ENCODE data around the gene CDC45. TPM values are rescaled to one million over a fixed set of nuclear protein-coding genes. Genes with fewer than 3 reads are reported as not detected.
"Not testable (repeated sequence)": the region's sequence is repeated elsewhere in the genome, so short reads cannot be mapped to it uniquely, and the experiment has no call there.

The CDC45 gene
- total RNA-seq, 1 donor from 2014 or later: 3.1 TPM

DNA sequence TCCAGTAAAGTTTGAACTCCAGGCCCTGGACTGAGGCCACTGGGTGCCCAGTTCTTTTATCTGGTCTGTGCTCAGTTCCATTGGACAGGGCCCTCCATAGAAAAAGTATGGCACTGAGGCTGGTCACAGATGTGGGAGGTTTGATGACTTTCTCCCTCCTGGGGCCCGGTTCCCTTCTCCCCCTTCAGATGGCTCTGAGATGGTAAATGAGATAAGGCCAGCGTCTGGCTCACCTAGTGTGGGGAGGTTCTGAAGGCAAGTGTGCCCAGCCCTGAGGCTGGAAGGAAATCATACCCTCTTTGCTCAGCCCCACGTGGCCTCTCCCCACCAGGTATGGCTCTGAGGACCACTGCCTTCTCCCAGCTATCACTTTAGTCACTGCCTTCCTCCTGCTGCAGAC lies 45.9 kb downstream of the CDC45 start:
- peak overlapping the region; percentile 81 for H3K27ac ChIP-seq (ENCODE audit: low read depth, low read length)
- no peak overlapping the region for H3K9ac ChIP-seq (ENCODE audit: low read depth in 1 of 3, low read length in 3 of 3)
- no peaks in the 10 kb centered on the region for H3K9me3 ChIP-seq (ENCODE audit: control insufficient read depth in 3 of 3, low read length in 3 of 3)
- H3K4me3 ChIP-seq (ENCODE audit: low read length in 3 of 3): no peak overlapping the region
- H3K36me3 ChIP-seq (ENCODE audit: control insufficient read depth in 3 of 3, insufficient read depth in 3 of 3, low read length in 3 of 3): no peaks in the 10 kb centered on the region
- H3K4me1 ChIP-seq (ENCODE audit: control insufficient read depth in 3 of 3, insufficient read depth in 3 of 3, low read length in 3 of 3): peaks cover 17 to 37% (median 35%) of the 10 kb centered on the region in 3 donors
- peaks cover 29 to 48% (median 39%) of the 10 kb centered on the region in 3 donors for H3K27me3 ChIP-seq (ENCODE audit: control insufficient read depth in 3 of 3, insufficient read depth in 3 of 3, low read length in 3 of 3)

DNA sequence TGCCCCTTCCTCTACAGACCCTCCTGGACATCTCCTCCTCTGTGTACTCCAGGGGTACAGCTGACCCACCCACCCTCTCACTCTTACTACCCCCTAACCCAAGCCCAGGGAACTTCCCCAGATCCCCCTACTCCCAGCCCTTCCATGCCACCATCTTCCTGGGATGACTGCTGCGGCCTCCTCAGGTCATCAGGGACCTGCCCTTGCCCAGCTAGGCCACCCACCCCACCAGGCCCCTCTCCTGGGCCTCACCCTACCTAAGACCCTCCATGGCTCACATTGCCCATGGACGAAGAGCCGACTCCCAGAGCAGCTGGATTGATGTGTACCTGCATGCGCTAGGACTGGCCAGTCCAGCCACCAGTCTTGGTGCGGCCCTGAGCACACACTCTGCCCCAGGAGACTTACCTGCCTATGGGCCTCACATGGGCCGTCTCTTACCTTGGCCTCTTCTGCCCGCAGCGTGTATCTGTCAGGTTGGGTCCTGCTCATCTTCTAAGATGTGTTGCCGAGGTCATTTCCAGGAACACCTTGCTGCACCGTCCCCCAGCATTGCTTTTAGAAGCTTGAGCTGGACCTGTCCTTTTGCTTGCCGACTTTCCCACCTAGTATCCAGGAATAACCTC lies 46.5 kb downstream of the CDC45 start:
- H3K27me3 ChIP-seq (ENCODE audit: control insufficient read depth in 3 of 3, insufficient read depth in 3 of 3, low read length in 3 of 3): peaks cover 29 to 48% (median 42%) of the 10 kb centered on the region in 3 donors
- peaks cover 17 to 37% (median 35%) of the 10 kb centered on the region in 3 donors for H3K4me1 ChIP-seq (ENCODE audit: control insufficient read depth in 3 of 3, insufficient read depth in 3 of 3, low read length in 3 of 3)

DNA sequence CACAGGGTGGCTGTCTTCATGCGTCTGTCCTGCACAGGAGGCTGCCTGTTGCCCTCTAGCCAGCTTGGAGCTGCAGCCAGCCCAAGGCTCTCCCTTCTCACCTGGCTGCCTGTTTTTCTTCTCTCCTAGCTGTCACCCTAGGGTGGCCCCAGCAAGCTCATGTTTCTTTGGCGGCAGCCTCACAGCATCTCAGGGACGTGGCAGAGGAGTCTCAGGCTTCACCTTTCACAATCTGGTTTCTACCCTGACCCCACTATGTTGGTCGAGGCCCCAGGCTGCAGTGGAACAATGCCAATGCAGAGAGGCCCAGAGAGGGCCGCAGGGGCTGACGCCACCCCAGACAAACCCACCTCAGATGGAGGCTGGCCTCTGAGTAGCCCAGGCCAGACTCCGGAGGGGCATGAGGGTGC lies 47.0 kb downstream of the CDC45 start:
- peaks cover 29 to 44% (median 41%) of the 10 kb centered on the region in 3 donors for H3K27me3 ChIP-seq (ENCODE audit: control insufficient read depth in 3 of 3, insufficient read depth in 3 of 3, low read length in 3 of 3)
- H3K4me1 ChIP-seq (ENCODE audit: control insufficient read depth in 3 of 3, insufficient read depth in 3 of 3, low read length in 3 of 3): peaks cover 17 to 37% (median 35%) of the 10 kb centered on the region in 3 donors
- H3K27ac ChIP-seq (ENCODE audit: low read depth, low read length): no peak overlapping the region
- no peaks in the 10 kb centered on the region for H3K36me3 ChIP-seq (ENCODE audit: control insufficient read depth in 3 of 3, insufficient read depth in 3 of 3, low read length in 3 of 3)
- no peak overlapping the region for H3K4me3 ChIP-seq (ENCODE audit: low read length in 3 of 3)
- H3K9ac ChIP-seq (ENCODE audit: low read depth in 1 of 3, low read length in 3 of 3): peak overlapping the region in 1 of 3 donors; percentile 33
- no peaks in the 10 kb centered on the region for H3K9me3 ChIP-seq (ENCODE audit: control insufficient read depth in 3 of 3, low read length in 3 of 3)

More for the DNA sequence above, 46.5 kb downstream of the CDC45 start:
- Histone ChIP-seq H3K4me3 (ENCODE audit: low read length in 3 of 3) (no peak overlapping the region), H3K36me3 (ENCODE audit: control insufficient read depth in 3 of 3, insufficient read depth in 3 of 3, low read length in 3 of 3) (no peaks in the 10 kb centered on the region), H3K27ac (ENCODE audit: low read depth, low read length) (peak overlapping the region; percentile 81), H3K9ac (ENCODE audit: low read depth in 1 of 3, low read length in 3 of 3) (no peak overlapping the region), H3K9me3 (ENCODE audit: control insufficient read depth in 3 of 3, low read length in 3 of 3) (no peaks in the 10 kb centered on the region)

DNA sequence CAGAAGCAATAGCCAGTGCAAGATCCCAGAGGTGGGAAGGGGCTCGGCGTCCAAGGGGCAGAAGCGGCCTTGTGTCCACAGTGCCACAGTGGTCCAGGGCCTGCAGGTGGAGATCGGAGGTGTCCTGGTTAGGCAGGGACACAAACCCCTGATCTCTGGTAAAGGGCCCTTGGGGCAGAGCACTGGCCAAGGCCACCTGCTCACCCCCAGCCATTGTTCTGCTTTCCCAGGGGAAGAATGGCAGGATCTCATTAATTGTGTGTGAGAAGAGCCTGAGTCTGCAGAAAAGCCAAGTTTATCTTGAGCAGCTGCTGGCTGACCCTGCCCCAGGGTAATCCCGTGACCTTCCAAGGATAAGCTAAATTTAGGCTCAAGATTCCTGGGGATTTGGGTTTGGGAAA lies 47.6 kb downstream of the CDC45 start:
- H3K36me3 ChIP-seq (ENCODE audit: control insufficient read depth in 3 of 3, insufficient read depth in 3 of 3, low read length in 3 of 3): no peaks in the 10 kb centered on the region
- peak overlapping the region in 2 of 3 donors; percentile 2 to 33 for H3K9ac ChIP-seq (ENCODE audit: low read depth in 1 of 3, low read length in 3 of 3)
- H3K9me3 ChIP-seq (ENCODE audit: control insufficient read depth in 3 of 3, low read length in 3 of 3): no peaks in the 10 kb centered on the region
- H3K4me1 ChIP-seq (ENCODE audit: control insufficient read depth in 3 of 3, insufficient read depth in 3 of 3, low read length in 3 of 3): peaks cover 17 to 37% (median 35%) of the 10 kb centered on the region in 3 donors
- no peak overlapping the region for H3K27ac ChIP-seq (ENCODE audit: low read depth, low read length)
- peaks cover 29 to 38% (median 34%) of the 10 kb centered on the region in 3 donors for H3K27me3 ChIP-seq (ENCODE audit: control insufficient read depth in 3 of 3, insufficient read depth in 3 of 3, low read length in 3 of 3)
- H3K4me3 ChIP-seq (ENCODE audit: low read length in 3 of 3): no peak overlapping the region

DNA sequence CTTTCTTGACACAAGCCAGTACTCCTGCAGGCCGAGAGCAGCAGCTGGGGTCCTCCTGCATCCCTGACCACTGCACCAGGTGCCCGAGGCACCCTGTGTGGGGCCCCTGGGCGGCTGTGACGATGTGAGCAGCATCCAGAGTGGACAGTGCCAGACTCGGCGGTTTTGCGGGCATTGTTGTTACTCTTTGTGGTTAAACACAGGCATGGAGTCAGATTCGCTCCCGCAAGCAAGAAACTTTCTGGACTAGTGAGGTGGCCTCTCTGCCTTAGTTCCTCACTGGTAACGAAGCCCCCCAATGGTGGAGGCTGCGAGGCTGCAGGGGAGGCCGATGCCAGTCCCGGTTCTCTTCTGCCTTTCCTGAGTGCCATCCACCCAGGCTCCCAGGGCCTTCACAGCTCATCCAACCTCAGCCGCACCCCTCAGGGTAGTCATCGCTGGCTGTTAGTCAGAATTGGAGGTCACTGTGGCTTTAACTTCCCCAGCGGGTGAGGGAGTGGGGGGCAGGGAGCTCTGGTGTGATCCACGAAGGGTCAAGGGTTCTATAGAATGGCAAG lies 48.2 kb downstream of the CDC45 start:
- Histone ChIP-seq H3K36me3 (ENCODE audit: control insufficient read depth in 3 of 3, insufficient read depth in 3 of 3, low read length in 3 of 3) (no peaks in the 10 kb centered on the region), H3K9me3 (ENCODE audit: control insufficient read depth in 3 of 3, low read length in 3 of 3) (no peaks in the 10 kb centered on the region), H3K27ac (ENCODE audit: low read depth, low read length) (no peak overlapping the region), H3K27me3 (ENCODE audit: control insufficient read depth in 3 of 3, insufficient read depth in 3 of 3, low read length in 3 of 3) (peaks cover 23 to 32% (median 28%) of the 10 kb centered on the region in 3 donors), H3K4me1 (ENCODE audit: control insufficient read depth in 3 of 3, insufficient read depth in 3 of 3, low read length in 3 of 3) (peaks cover 17 to 36% (median 32%) of the 10 kb centered on the region in 3 donors), H3K4me3 (ENCODE audit: low read length in 3 of 3) (no peak overlapping the region), H3K9ac (ENCODE audit: low read depth in 1 of 3, low read length in 3 of 3) (peak overlapping the region in 1 of 3 donors; percentile 2)

DNA sequence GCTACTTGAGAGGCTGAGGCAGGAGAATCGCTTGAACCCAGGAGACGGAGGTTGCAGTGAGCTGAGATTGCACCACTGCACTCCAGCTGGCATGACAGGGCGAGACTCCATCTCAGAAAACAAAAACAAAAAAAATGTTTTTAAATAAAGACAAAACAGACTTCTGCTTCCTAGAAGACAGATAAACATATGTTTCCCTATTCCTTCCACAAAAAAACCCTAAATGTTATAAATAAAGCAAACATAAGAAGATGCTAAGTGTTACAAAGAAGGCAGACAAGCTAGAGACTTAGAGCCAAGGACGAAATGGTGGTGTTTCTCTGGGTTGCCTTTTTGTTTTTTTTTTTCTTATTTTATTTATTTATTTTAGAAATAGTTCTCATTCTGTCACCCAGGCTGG lies 50.1 kb downstream of the CDC45 start:
- Histone ChIP-seq H3K9ac (ENCODE audit: low read depth in 1 of 3, low read length in 3 of 3) (no peak overlapping the region), H3K36me3 (ENCODE audit: control insufficient read depth in 3 of 3, insufficient read depth in 3 of 3, low read length in 3 of 3) (no peaks in the 10 kb centered on the region), H3K9me3 (ENCODE audit: control insufficient read depth in 3 of 3, low read length in 3 of 3) (no peaks in the 10 kb centered on the region), H3K4me3 (ENCODE audit: low read length in 3 of 3) (no peak overlapping the region), H3K4me1 (ENCODE audit: control insufficient read depth in 3 of 3, insufficient read depth in 3 of 3, low read length in 3 of 3) (peaks cover 11 to 26% (median 19%) of the 10 kb centered on the region in 3 donors), H3K27ac (ENCODE audit: low read depth, low read length) (no peak overlapping the region), H3K27me3 (ENCODE audit: control insufficient read depth in 3 of 3, insufficient read depth in 3 of 3, low read length in 3 of 3) (peaks cover 5 to 17% (median 12%) of the 10 kb centered on the region in 3 donors)

DNA sequence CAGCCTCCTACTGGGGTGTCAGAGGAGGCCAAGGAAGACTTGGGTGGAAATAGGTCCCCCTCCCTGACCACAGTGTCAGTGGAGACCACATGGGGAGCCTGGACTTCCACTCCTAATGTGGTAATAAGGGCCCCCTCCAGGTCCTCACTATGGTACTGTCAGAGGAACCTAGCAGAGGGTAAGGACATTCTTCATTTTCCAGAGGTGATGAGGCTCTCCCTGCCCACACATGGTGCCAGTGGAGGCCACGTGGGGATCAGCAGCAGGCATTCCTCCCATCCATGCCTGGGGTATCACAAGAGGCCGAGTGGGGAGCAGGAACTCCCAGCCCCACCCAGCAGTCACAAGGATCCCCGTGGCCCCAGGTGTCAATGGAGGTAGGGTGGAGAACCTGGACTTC lies 51.0 kb downstream of the CDC45 start:
- no peak overlapping the region for H3K27ac ChIP-seq (ENCODE audit: low read depth, low read length)
- H3K4me3 ChIP-seq (ENCODE audit: low read length in 3 of 3): no peak overlapping the region
- no peaks in the 10 kb centered on the region for H3K9me3 ChIP-seq (ENCODE audit: control insufficient read depth in 3 of 3, low read length in 3 of 3)
- H3K4me1 ChIP-seq (ENCODE audit: control insufficient read depth in 3 of 3, insufficient read depth in 3 of 3, low read length in 3 of 3): peaks cover 10 to 24% (median 19%) of the 10 kb centered on the region in 3 donors
- no peak overlapping the region for H3K9ac ChIP-seq (ENCODE audit: low read depth in 1 of 3, low read length in 3 of 3)
- H3K36me3 ChIP-seq (ENCODE audit: control insufficient read depth in 3 of 3, insufficient read depth in 3 of 3, low read length in 3 of 3): no peaks in the 10 kb centered on the region
- H3K27me3 ChIP-seq (ENCODE audit: control insufficient read depth in 3 of 3, insufficient read depth in 3 of 3, low read length in 3 of 3): peaks cover 1 to 8% (median 6%) of the 10 kb centered on the region in 3 donors

DNA sequence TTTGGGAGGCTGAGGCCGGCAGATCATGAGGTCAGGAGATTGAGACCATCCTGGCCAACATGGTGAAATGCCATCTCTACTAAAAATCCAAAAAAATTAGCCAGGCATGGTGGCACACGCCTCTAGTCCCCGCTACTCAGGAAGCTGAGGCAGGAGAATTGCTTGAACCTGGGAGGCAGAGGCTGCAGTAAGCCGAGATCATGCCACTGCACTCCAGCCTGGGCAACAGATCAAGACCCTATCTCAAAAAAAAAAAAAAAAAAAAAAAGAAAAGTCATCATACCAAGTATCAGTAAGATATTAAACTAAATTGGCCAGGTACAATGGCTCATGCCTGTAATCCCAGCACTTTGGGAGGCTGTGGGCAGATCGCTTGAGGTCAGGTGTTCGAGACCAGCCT lies 51.6 kb downstream of the CDC45 start:
- H3K4me3 ChIP-seq (ENCODE audit: low read length in 3 of 3); H3K27me3 ChIP-seq (ENCODE audit: control insufficient read depth in 3 of 3, insufficient read depth in 3 of 3, low read length in 3 of 3); H3K36me3 ChIP-seq (ENCODE audit: control insufficient read depth in 3 of 3, insufficient read depth in 3 of 3, low read length in 3 of 3); H3K9me3 ChIP-seq (ENCODE audit: control insufficient read depth in 3 of 3, low read length in 3 of 3); H3K27ac ChIP-seq (ENCODE audit: low read depth, low read length); H3K9ac ChIP-seq (ENCODE audit: low read depth in 1 of 3, low read length in 3 of 3): not testable (repeated sequence)
- H3K4me1 ChIP-seq (ENCODE audit: control insufficient read depth in 3 of 3, insufficient read depth in 3 of 3, low read length in 3 of 3): peaks cover 9 to 19% (median 16%) of the 10 kb centered on the region in 3 donors

DNA sequence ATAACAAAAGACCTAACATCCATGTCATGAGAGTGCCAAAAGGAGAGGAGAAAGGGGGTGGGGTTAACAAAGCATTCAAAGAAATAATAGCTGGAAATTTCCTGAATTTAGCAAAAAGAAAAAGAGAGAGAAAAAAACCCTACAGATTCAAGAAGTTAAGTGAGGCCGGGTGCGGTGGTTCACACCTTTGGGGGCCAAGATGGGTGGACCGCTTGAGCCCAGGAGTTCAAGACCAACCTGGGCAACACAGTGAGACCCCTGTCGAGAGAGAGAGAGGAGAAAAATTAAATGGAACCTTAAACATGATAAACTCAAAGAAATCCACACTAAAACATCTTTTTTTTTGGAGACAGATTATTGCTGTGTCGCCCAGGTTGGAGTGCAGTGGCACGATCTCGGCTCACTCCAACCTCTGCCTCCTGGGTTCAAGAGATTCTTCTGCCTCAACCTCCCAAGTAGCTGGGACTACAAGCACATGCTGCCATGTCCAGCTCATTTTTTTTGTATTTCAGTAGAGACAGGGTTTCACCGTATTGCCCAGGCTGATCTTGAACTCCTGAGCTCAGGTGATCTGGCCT lies 53.4 kb downstream of the CDC45 start:
- peaks cover 0 to 1% (median 0%) of the 10 kb centered on the region in 3 donors for H3K4me1 ChIP-seq (ENCODE audit: control insufficient read depth in 3 of 3, insufficient read depth in 3 of 3, low read length in 3 of 3)
- no peak overlapping the region for H3K27ac ChIP-seq (ENCODE audit: low read depth, low read length)
- no peaks in the 10 kb centered on the region for H3K9me3 ChIP-seq (ENCODE audit: control insufficient read depth in 3 of 3, low read length in 3 of 3)
- H3K36me3 ChIP-seq (ENCODE audit: control insufficient read depth in 3 of 3, insufficient read depth in 3 of 3, low read length in 3 of 3): no peaks in the 10 kb centered on the region
- peaks cover 0 to 3% (median 0%) of the 10 kb centered on the region in 3 donors for H3K27me3 ChIP-seq (ENCODE audit: control insufficient read depth in 3 of 3, insufficient read depth in 3 of 3, low read length in 3 of 3)
- no peak overlapping the region for H3K4me3 ChIP-seq (ENCODE audit: low read length in 3 of 3)
- H3K9ac ChIP-seq (ENCODE audit: low read depth in 1 of 3, low read length in 3 of 3): no peak overlapping the region

DNA sequence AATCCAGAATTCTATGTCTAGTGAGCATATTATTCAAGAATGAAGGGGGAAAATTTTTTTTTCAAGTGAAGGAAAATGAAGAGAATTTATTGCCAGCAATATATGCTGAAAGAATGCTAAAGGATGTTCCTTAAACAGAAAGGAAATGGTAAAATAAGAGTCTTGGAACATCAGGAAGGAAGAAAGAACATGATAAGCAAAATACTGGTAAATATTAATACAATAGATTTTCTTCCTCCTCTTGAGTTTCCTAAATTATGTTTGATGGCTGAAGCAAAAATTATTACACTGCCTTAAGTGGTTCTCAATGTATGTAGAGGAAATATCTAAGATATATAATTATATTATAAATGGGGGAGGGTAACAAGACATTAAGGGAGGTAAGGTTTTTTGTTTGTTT lies 54.1 kb downstream of the CDC45 start:
- Histone ChIP-seq H3K9ac (ENCODE audit: low read depth in 1 of 3, low read length in 3 of 3) (no peak overlapping the region), H3K27ac (ENCODE audit: low read depth, low read length) (no peak overlapping the region), H3K36me3 (ENCODE audit: control insufficient read depth in 3 of 3, insufficient read depth in 3 of 3, low read length in 3 of 3) (no peaks in the 10 kb centered on the region), H3K4me1 (ENCODE audit: control insufficient read depth in 3 of 3, insufficient read depth in 3 of 3, low read length in 3 of 3) (no peaks in the 10 kb centered on the region), H3K27me3 (ENCODE audit: control insufficient read depth in 3 of 3, insufficient read depth in 3 of 3, low read length in 3 of 3) (peaks cover 0 to 3% (median 0%) of the 10 kb centered on the region in 3 donors), H3K4me3 (ENCODE audit: low read length in 3 of 3) (no peak overlapping the region), H3K9me3 (ENCODE audit: control insufficient read depth in 3 of 3, low read length in 3 of 3) (no peaks in the 10 kb centered on the region)
